ENCODE measurements around the gene EVI5.
"Not testable (repeated sequence)": the region's sequence is repeated elsewhere in the genome, so short reads cannot be mapped to it uniquely, and the experiment has no call there.

Gene EVI5

GRCh38 chr1:92791487-92792066 lies 6.7 kb upstream of the EVI5 start:
- no peak for DNase-seq (ENCODE audit: low read depth in 3 of 3)

GRCh38 chr1:92790867-92791266 lies 6.0 kb upstream of the EVI5 start:
- no peak for DNase-seq (ENCODE audit: low read depth in 3 of 3)

GRCh38 chr1:92790081-92790480 lies 5.2 kb upstream of the EVI5 start:
- DNase-seq (ENCODE audit: low read depth in 3 of 3), result no peak

GRCh38 chr1:92786111-92786901 lies 1.4 kb upstream of the EVI5 start:
- DNase-seq (ENCODE audit: low read depth in 3 of 3), result no peak

- DNase-seq (ENCODE audit: low read depth in 3 of 3), result peak in 1 of 3 experiments; percentile 29
Observed at GRCh38 chr1:92784021-92784638, 778 bp downstream of the EVI5 start.

GRCh38 chr1:92783550-92783949 lies 1.4 kb downstream of the EVI5 start:
- not testable (repeated sequence) for DNase-seq (ENCODE audit: low read depth in 3 of 3)

GRCh38 chr1:92778376-92778775 lies 6.5 kb downstream of the EVI5 start:
- DNase-seq (ENCODE audit: low read depth in 3 of 3), result no peak

- no peak for DNase-seq (ENCODE audit: low read depth in 3 of 3)
Observed at GRCh38 chr1:92774407-92774806, 10.5 kb downstream of the EVI5 start.

GRCh38 chr1:92773749-92774148 lies 11.2 kb downstream of the EVI5 start:
- DNase-seq (ENCODE audit: low read depth in 3 of 3), result not testable (repeated sequence)

- no peak for DNase-seq (ENCODE audit: low read depth in 3 of 3)
Observed at GRCh38 chr1:92769856-92770255, 15.1 kb downstream of the EVI5 start.

- DNase-seq (ENCODE audit: low read depth in 3 of 3), result no peak
Observed at GRCh38 chr1:92768915-92769314, 16.0 kb downstream of the EVI5 start.

- DNase-seq (ENCODE audit: low read depth in 3 of 3), result no peak
Observed at GRCh38 chr1:92768296-92768695, 16.6 kb downstream of the EVI5 start.

- no peak for DNase-seq (ENCODE audit: low read depth in 3 of 3)
Observed at GRCh38 chr1:92764116-92764515, 20.8 kb downstream of the EVI5 start.

GRCh38 chr1:92762355-92762754 lies 22.6 kb downstream of the EVI5 start:
- no peak for DNase-seq (ENCODE audit: low read depth in 3 of 3)

GRCh38 chr1:92759361-92759760 lies 25.5 kb downstream of the EVI5 start:
- no peak for DNase-seq (ENCODE audit: low read depth in 3 of 3)

GRCh38 chr1:92756537-92756936 lies 28.4 kb downstream of the EVI5 start:
- DNase-seq (ENCODE audit: low read depth in 3 of 3), result no peak

- no peak for DNase-seq (ENCODE audit: low read depth in 3 of 3)
Observed at GRCh38 chr1:92755541-92756461, 29.1 kb downstream of the EVI5 start.

GRCh38 chr1:92754719-92755050 lies 30.2 kb downstream of the EVI5 start:
- no peak for DNase-seq (ENCODE audit: low read depth in 3 of 3)

- DNase-seq (ENCODE audit: low read depth in 3 of 3), result no peak
Observed at GRCh38 chr1:92754000-92754718, 30.7 kb downstream of the EVI5 start.

- no peak for DNase-seq (ENCODE audit: low read depth in 3 of 3)
Observed at GRCh38 chr1:92752719-92753118, 32.2 kb downstream of the EVI5 start.

- peak; percentile 3 to 12 (median 11) for DNase-seq (ENCODE audit: low read depth in 3 of 3)
Observed at GRCh38 chr1:92749024-92749634, 35.8 kb downstream of the EVI5 start.

All from stimulated activated CD4-positive, alpha-beta T cell treated with anti-CD3 and anti-CD28 coated beads, TNF-alpha, amount 100 ng/mL, for 24 hours (primary cell).